Loucy (cell line): ENCODE data around the gene ZFP30.

ENCODE experiments used
- EZH2phosphoT487 ChIP-seq: fragments of 200-600 bp; IDR thresholded peaks from 2 replicates; pipeline ENCODE4 v1.6.1; 2018; ENCODE audit warnings: antibody characterized with exemption, mild to moderate bottlenecking, moderate library complexity, borderline replicate concordance
- TF ChIP-seq, protein P1 (sequence below): fragments of 200-600 bp; sonication (generic); conservative IDR thresholded peaks from 2 replicates; pipeline ENCODE4 v1.5.1; 2014; ENCODE audit warnings: mild to moderate bottlenecking, antibody characterized with exemption, low read length

DNA sequence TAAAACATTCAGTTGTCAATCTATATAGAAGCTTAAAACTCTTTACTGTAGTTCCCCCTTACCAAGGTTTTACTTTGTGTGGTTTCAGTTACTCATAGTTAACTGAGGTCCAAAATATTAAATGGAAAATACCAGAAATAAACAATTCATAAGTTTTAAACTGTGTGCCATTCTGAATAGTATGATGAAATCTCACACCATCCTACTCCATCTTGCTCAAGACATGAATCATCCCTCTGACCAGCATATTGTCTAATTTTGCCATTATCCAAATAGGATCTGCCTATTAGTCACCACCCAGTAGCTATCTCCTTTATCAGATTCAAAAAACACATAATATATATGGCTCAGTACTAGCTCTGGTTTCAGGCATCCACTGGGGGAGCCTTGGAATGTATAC lies 83.1 kb downstream of the ZFP30 start:
- TF ChIP-seq, protein P1, sequence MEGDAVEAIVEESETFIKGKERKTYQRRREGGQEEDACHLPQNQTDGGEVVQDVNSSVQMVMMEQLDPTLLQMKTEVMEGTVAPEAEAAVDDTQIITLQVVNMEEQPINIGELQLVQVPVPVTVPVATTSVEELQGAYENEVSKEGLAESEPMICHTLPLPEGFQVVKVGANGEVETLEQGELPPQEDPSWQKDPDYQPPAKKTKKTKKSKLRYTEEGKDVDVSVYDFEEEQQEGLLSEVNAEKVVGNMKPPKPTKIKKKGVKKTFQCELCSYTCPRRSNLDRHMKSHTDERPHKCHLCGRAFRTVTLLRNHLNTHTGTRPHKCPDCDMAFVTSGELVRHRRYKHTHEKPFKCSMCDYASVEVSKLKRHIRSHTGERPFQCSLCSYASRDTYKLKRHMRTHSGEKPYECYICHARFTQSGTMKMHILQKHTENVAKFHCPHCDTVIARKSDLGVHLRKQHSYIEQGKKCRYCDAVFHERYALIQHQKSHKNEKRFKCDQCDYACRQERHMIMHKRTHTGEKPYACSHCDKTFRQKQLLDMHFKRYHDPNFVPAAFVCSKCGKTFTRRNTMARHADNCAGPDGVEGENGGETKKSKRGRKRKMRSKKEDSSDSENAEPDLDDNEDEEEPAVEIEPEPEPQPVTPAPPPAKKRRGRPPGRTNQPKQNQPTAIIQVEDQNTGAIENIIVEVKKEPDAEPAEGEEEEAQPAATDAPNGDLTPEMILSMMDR, result no peak
- TF ChIP-seq EZH2phosphoT487, result no peak
